Upper lobe of left lung (tissue), 6 donors: ENCODE measurements around the gene ROR2. TPM values are rescaled to one million over a fixed set of nuclear protein-coding genes. Genes with fewer than 3 reads are reported as not detected.
A peak's percentile ranks its signal among the peaks of the same experiment; 100 is the strongest.

ENCODE experiments used
- ATAC-seq, 2 donors: fragments of 200-7000 bp; cut with Tn5 transposase; one replicate each; pipeline ENCODE4 v1.9.1; 2022; ENCODE audit warnings: mild to moderate bottlenecking in 2 of 2, moderate library complexity in 2 of 2; ENCODE audit not compliant: low FRiP score in 2 of 2
- DNase-seq, 2 donors: peaks; one replicate each; pipeline ENCODE4 v3.0.0-alpha.2; 2019 to 2020
- H3K27ac ChIP-seq, 4 donors: fragments of 200-600 bp; sonication (generic); one replicate each; pipeline ENCODE4 v1.5.1; 2016 to 2019
- H3K27me3 ChIP-seq, 4 donors: fragments of 200-600 bp; sonication (generic); one replicate each; pipeline ENCODE4 v1.5.1; 2017 to 2019
- H3K36me3 ChIP-seq, 4 donors: fragments of 200-600 bp; sonication (generic); one replicate each; pipeline ENCODE4 v1.5.1; 2016 to 2019
- H3K4me1 ChIP-seq, 4 donors: fragments of 200-600 bp; sonication (generic); one replicate each; pipeline ENCODE4 v1.5.1; 2018 to 2019
- H3K4me3 ChIP-seq, 4 donors: fragments of 200-600 bp; sonication (generic); one replicate each; pipeline ENCODE4 v1.5.1; 2017 to 2019; ENCODE audit warnings: mild to moderate bottlenecking in 2 of 4, moderate library complexity in 1 of 4
- H3K9me3 ChIP-seq, 4 donors: fragments of 200-600 bp; sonication (generic); one replicate each; pipeline ENCODE4 v1.5.1; 2018 to 2019
- CTCF ChIP-seq, 6 experiments: fragments of 450-650 bp in 4 of 6; fragments of 200-600 bp in 2 of 6; sonication (generic) in 2 of 6; IDR thresholded peaks; one replicate each; pipeline ENCODE4 v1.5.1; 2016 to 2019; ENCODE audit warnings: antibody characterized with exemption in 6 of 6
- EP300 ChIP-seq, 4 donors: sonication (generic); formaldehyde crosslinking; IDR thresholded peaks; one replicate each; pipeline ENCODE4 v1.5.1; 2017; ENCODE audit warnings: antibody characterized with exemption in 4 of 4, control low read depth in 2 of 4
- POLR2A ChIP-seq, 4 donors: fragments of 450-650 bp; IDR thresholded peaks; one replicate each; pipeline ENCODE4 v1.5.1; 2016 to 2017; ENCODE audit warnings: antibody characterized with exemption in 4 of 4, mild to moderate bottlenecking in 2 of 4
- POLR2AphosphoS5 ChIP-seq, 2 donors: sonication (generic); formaldehyde crosslinking; IDR thresholded peaks; one replicate each; pipeline ENCODE4 v1.5.1; 2017; ENCODE audit warnings: antibody characterized with exemption in 2 of 2
- WGBS, 2 donors: methylation state at CpG; one replicate each; pipeline ENCODE4 v1.1.5; 2017 to 2018; 5-methylcytosine and 5-hydroxymethylcytosine counted together
- total RNA-seq, 6 donors: library from RNA; depleted of rRNA in 4 of 6; stranded (reverse); fragments of >200 nt in 4 of 6; gene quantifications; one replicate each; pipeline versions ENCODE4 v1.1.0 to v1.2.1, GENCODE V29; 2016 to 2021
- donor health status: DM: no; HTN: no; CAD: no; lungs with moderate emphysema.
- donor health status: DM: no; HTN: yes; CAD: no; lungs with severe emphysema.

The ROR2 gene
- total RNA-seq, 6 donors from 2014 or later = 2.7 to 8.1 (median 3.4) TPM

GRCh38 chr9:91727316-91727861, 222.6 kb downstream of the ROR2 start:
- Histone ChIP-seq H3K4me1 (no peaks in the 10 kb centered on the region), H3K9me3 (no peaks in the 10 kb centered on the region), H3K27ac (no peak overlapping the region), H3K27me3 (no peaks in the 10 kb centered on the region), H3K36me3 (no peaks in the 10 kb centered on the region), H3K4me3 (no peak overlapping the region)
- ATAC-seq = peak; percentile 68 to 74
- DNase-seq = no peak
- TF ChIP-seq POLR2A (IDR thresholded peaks at IDR 0.05) (no peak), CTCF (IDR thresholded peaks at IDR 0.05) (peak; percentile 46 to 69 (median 62))
- WGBS, 2 donors = 36 to 39% methylated on average over 7 of the region's 7 CpGs

GRCh38 chr9:91726406-91727100, 223.5 kb downstream of the ROR2 start:
- Histone ChIP-seq H3K4me1 (no peaks in the 10 kb centered on the region), H3K4me3 (no peak overlapping the region), H3K36me3 (no peaks in the 10 kb centered on the region), H3K27me3 (no peaks in the 10 kb centered on the region), H3K27ac (no peak overlapping the region), H3K9me3 (no peaks in the 10 kb centered on the region)
- WGBS, 2 donors = 87% methylated on average over 19 of the region's 19 CpGs
- TF ChIP-seq POLR2AphosphoS5 (IDR thresholded peaks at IDR 0.05) (no peak), POLR2A (IDR thresholded peaks at IDR 0.05) (no peak), CTCF (IDR thresholded peaks at IDR 0.05) (no peak), EP300 (IDR thresholded peaks at IDR 0.05) (no peak)
- ATAC-seq (no peak), DNase-seq (peak in 1 of 2 donors; percentile 62)

GRCh38 chr9:91725651-91726050, 224.4 kb downstream of the ROR2 start:
- ATAC-seq (no peak), DNase-seq (no peak)
- no peak for TF ChIP-seq EP300 (IDR thresholded peaks at IDR 0.05)
- no peak for TF ChIP-seq CTCF (IDR thresholded peaks at IDR 0.05)
- no peak for TF ChIP-seq POLR2AphosphoS5 (IDR thresholded peaks at IDR 0.05)
- no peak for TF ChIP-seq POLR2A (IDR thresholded peaks at IDR 0.05)
- Histone ChIP-seq H3K27me3 (no peaks in the 10 kb centered on the region), H3K27ac (no peak overlapping the region), H3K36me3 (no peaks in the 10 kb centered on the region), H3K4me1 (no peaks in the 10 kb centered on the region), H3K4me3 (no peak overlapping the region), H3K9me3 (no peaks in the 10 kb centered on the region)
- 80 to 88% methylated on average over 6 of the region's 7 CpGs for WGBS, 2 donors

- ATAC-seq (no peak), DNase-seq (peak in 1 of 2 donors; percentile 79)
- no peak overlapping the region for H3K27ac ChIP-seq
- H3K4me3 ChIP-seq = no peak overlapping the region
- TF ChIP-seq POLR2A (IDR thresholded peaks at IDR 0.05) (no peak), EP300 (IDR thresholded peaks at IDR 0.05) (no peak), CTCF (IDR thresholded peaks at IDR 0.05) (no peak), POLR2AphosphoS5 (IDR thresholded peaks at IDR 0.05) (no peak)
- H3K27me3 ChIP-seq = no peaks in the 10 kb centered on the region
- no peaks in the 10 kb centered on the region for H3K9me3 ChIP-seq
- no peaks in the 10 kb centered on the region for H3K36me3 ChIP-seq
- no peaks in the 10 kb centered on the region for H3K4me1 ChIP-seq
- WGBS, 2 donors = 92 to 94% methylated on average over 31 to 42 of the region's 43 CpGs
Measured at GRCh38 chr9:91724609-91725505, 225.2 kb downstream of the ROR2 start.
